ENCODE results near the gene HOXB5.

The HOXB5 gene

GRCh38 chr17:48569674-48570324 is 23.8 kb downstream of the HOXB5 start:
- Histone ChIP-seq H3K27me3 (ENCODE audit: control insufficient read depth, low read length) (no peaks in the 10 kb centered on the region), H3K9me3 (ENCODE audit: control insufficient read depth, insufficient read depth, low read length) (no peaks in the 10 kb centered on the region), H3F3A (ENCODE audit: control insufficient read depth, insufficient read depth) (no peaks in the 10 kb centered on the region), H3K9me2 (replicated peaks; ENCODE audit: control insufficient read depth, low read length) (no peaks in the 10 kb centered on the region), H3K79me2 (ENCODE audit: control insufficient read depth, low read length) (no peaks in the 10 kb centered on the region), H3K36me3 (ENCODE audit: control insufficient read depth, low read length) (no peaks in the 10 kb centered on the region; the same call in 1 of the 2 replicates), H3K4me3 (ENCODE audit: low read length) (no peak overlapping the region), H3K4me2 (ENCODE audit: low read length) (no peak overlapping the region), H4K20me1 (ENCODE audit: control insufficient read depth, insufficient read depth, low read depth, low read length) (no peaks in the 10 kb centered on the region), H3K4me1 (ENCODE audit: control insufficient read depth, low read length) (no peaks in the 10 kb centered on the region), H3K27ac (ENCODE audit: low read depth, low read length) (no peak overlapping the region)
- no peak for TF ChIP-seq EZH2phosphoT487 (IDR thresholded peaks at IDR 0.05; ENCODE audit: borderline replicate concordance, low read length)
- TF ChIP-seq, protein P1, sequence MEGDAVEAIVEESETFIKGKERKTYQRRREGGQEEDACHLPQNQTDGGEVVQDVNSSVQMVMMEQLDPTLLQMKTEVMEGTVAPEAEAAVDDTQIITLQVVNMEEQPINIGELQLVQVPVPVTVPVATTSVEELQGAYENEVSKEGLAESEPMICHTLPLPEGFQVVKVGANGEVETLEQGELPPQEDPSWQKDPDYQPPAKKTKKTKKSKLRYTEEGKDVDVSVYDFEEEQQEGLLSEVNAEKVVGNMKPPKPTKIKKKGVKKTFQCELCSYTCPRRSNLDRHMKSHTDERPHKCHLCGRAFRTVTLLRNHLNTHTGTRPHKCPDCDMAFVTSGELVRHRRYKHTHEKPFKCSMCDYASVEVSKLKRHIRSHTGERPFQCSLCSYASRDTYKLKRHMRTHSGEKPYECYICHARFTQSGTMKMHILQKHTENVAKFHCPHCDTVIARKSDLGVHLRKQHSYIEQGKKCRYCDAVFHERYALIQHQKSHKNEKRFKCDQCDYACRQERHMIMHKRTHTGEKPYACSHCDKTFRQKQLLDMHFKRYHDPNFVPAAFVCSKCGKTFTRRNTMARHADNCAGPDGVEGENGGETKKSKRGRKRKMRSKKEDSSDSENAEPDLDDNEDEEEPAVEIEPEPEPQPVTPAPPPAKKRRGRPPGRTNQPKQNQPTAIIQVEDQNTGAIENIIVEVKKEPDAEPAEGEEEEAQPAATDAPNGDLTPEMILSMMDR (IDR thresholded peaks at IDR 0.05; ENCODE audit: low read depth, low read length, poor library complexity, severe bottlenecking) = no peak

GRCh38 chr17:48569240-48569582 is 24.4 kb downstream of the HOXB5 start:
- no peaks in the 10 kb centered on the region for H3K27me3 ChIP-seq (ENCODE audit: control insufficient read depth, low read length)
- H3F3A ChIP-seq (ENCODE audit: control insufficient read depth, insufficient read depth) = no peaks in the 10 kb centered on the region
- no peaks in the 10 kb centered on the region for H3K4me1 ChIP-seq (ENCODE audit: control insufficient read depth, low read length)
- H4K20me1 ChIP-seq (ENCODE audit: control insufficient read depth, insufficient read depth, low read depth, low read length) = no peaks in the 10 kb centered on the region
- H3K9me2 ChIP-seq (replicated peaks; ENCODE audit: control insufficient read depth, low read length) = no peaks in the 10 kb centered on the region
- H3K36me3 ChIP-seq (ENCODE audit: control insufficient read depth, low read length) = no peaks in the 10 kb centered on the region; the same call in 1 of the 2 replicates
- H3K27ac ChIP-seq (ENCODE audit: low read depth, low read length) = no peak overlapping the region
- H3K4me3 ChIP-seq (ENCODE audit: low read length) = no peak overlapping the region
- H3K79me2 ChIP-seq (ENCODE audit: control insufficient read depth, low read length) = no peaks in the 10 kb centered on the region
- no peak overlapping the region for H3K4me2 ChIP-seq (ENCODE audit: low read length)
- no peaks in the 10 kb centered on the region for H3K9me3 ChIP-seq (ENCODE audit: control insufficient read depth, insufficient read depth, low read length)
- no peak for TF ChIP-seq EZH2phosphoT487 (IDR thresholded peaks at IDR 0.05; ENCODE audit: borderline replicate concordance, low read length)
- TF ChIP-seq, protein P1 (IDR thresholded peaks at IDR 0.05; ENCODE audit: low read depth, low read length, poor library complexity, severe bottlenecking) = no peak

GRCh38 chr17:48568499-48569239 is 24.9 kb downstream of the HOXB5 start:
- H3F3A ChIP-seq (ENCODE audit: control insufficient read depth, insufficient read depth) = no peaks in the 10 kb centered on the region
- no peaks in the 10 kb centered on the region for H3K4me1 ChIP-seq (ENCODE audit: control insufficient read depth, low read length)
- no peak overlapping the region for H3K4me3 ChIP-seq (ENCODE audit: low read length)
- H3K9me2 ChIP-seq (replicated peaks; ENCODE audit: control insufficient read depth, low read length) = no peaks in the 10 kb centered on the region
- no peaks in the 10 kb centered on the region for H3K79me2 ChIP-seq (ENCODE audit: control insufficient read depth, low read length)
- H3K36me3 ChIP-seq (ENCODE audit: control insufficient read depth, low read length) = no peaks in the 10 kb centered on the region; the same call in 1 of the 2 replicates
- H3K4me2 ChIP-seq (ENCODE audit: low read length) = no peak overlapping the region
- no peaks in the 10 kb centered on the region for H4K20me1 ChIP-seq (ENCODE audit: control insufficient read depth, insufficient read depth, low read depth, low read length)
- H3K27ac ChIP-seq (ENCODE audit: low read depth, low read length) = no peak overlapping the region
- H3K9me3 ChIP-seq (ENCODE audit: control insufficient read depth, insufficient read depth, low read length) = no peaks in the 10 kb centered on the region
- no peaks in the 10 kb centered on the region for H3K27me3 ChIP-seq (ENCODE audit: control insufficient read depth, low read length)
- TF ChIP-seq, protein P1 (IDR thresholded peaks at IDR 0.05; ENCODE audit: low read depth, low read length, poor library complexity, severe bottlenecking) = no peak
- no peak for TF ChIP-seq EZH2phosphoT487 (IDR thresholded peaks at IDR 0.05; ENCODE audit: borderline replicate concordance, low read length)
